Measurements from ENCODE around the gene CDYL. TPM values are rescaled to one million over a fixed set of nuclear protein-coding genes. Genes with fewer than 3 reads are reported as not detected.

Gene CDYL
- total and polyA plus RNA-seq, 12 donors = 4.1 to 39.9 (median 33.2) TPM

GRCh38 chr6:4781967-4782575, 5.9 kb downstream of the CDYL start:
- DNase-seq = no peak

GRCh38 chr6:4786996-4787395, 10.8 kb downstream of the CDYL start:
- Histone ChIP-seq H3K9me3 (peaks cover 0 to 4% (median 0%) of the 10 kb centered on the region in 11 donors), H3K4me1 (peaks cover 0 to 55% (median 26%) of the 10 kb centered on the region in 9 donors), H3K27me3 (no peaks in the 10 kb centered on the region), H3K4me3 (no peak overlapping the region), H3K27ac (no peak overlapping the region), H3K36me3 (no peaks in the 10 kb centered on the region)
- intact Hi-C loops (cut with DNase I) = no loop called here
- WGBS, 2 donors = 87 to 90% methylated on average over 7 of the region's 7 CpGs
- no peak for ATAC-seq
- DNase-seq = no peak
- TF ChIP-seq, protein P1, sequence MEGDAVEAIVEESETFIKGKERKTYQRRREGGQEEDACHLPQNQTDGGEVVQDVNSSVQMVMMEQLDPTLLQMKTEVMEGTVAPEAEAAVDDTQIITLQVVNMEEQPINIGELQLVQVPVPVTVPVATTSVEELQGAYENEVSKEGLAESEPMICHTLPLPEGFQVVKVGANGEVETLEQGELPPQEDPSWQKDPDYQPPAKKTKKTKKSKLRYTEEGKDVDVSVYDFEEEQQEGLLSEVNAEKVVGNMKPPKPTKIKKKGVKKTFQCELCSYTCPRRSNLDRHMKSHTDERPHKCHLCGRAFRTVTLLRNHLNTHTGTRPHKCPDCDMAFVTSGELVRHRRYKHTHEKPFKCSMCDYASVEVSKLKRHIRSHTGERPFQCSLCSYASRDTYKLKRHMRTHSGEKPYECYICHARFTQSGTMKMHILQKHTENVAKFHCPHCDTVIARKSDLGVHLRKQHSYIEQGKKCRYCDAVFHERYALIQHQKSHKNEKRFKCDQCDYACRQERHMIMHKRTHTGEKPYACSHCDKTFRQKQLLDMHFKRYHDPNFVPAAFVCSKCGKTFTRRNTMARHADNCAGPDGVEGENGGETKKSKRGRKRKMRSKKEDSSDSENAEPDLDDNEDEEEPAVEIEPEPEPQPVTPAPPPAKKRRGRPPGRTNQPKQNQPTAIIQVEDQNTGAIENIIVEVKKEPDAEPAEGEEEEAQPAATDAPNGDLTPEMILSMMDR (IDR thresholded peaks at IDR 0.05) = no peak

More at GRCh38 chr6:4781967-4782575, 5.9 kb downstream of the CDYL start:
- H3K9me3 ChIP-seq = peaks cover 0 to 13% (median 0%) of the 10 kb centered on the region in 11 donors
- intact Hi-C loops (cut with DNase I) = no loop called here
- H3K4me3 ChIP-seq = no peak overlapping the region
- no peaks in the 10 kb centered on the region for H3K27me3 ChIP-seq
- H3K4me1 ChIP-seq = peaks cover 0 to 54% (median 34%) of the 10 kb centered on the region in 9 donors
- 92 to 94% methylated on average over 9 of the region's 9 CpGs for WGBS, 2 donors
- TF ChIP-seq, protein P1 (IDR thresholded peaks at IDR 0.05) = no peak
- H3K36me3 ChIP-seq = no peaks in the 10 kb centered on the region
- H3K27ac ChIP-seq = no peak overlapping the region
- no peak for ATAC-seq

DNA sequence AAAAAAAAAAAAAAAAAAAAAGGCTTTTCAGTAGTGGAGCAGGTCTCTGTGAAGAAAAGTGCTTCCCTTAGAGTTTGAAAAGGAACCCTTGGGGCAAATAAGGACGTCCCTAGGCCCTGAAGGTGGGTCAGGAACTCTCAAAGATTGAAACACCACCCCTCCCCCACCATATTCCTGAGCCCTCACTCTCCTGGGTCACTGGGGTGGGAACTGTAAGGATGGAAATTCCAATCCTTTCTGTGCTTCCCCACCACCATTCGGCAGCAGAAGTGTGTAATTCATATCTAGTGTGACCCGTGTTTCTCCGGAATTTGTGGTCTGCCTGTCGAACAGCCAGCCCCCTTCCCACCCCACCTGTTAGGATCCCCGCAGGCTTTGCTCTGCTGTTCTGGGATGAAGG, 12.3 kb downstream of the CDYL start:
- H3K27ac ChIP-seq = no peak overlapping the region
- DNase-seq = no peak
- 72 to 76% methylated on average over 6 of the region's 6 CpGs for WGBS, 2 donors
- no peaks in the 10 kb centered on the region for H3K36me3 ChIP-seq
- no peaks in the 10 kb centered on the region for H3K27me3 ChIP-seq
- ATAC-seq = no peak
- intact Hi-C loops (cut with DNase I) = no loop called here
- H3K4me1 ChIP-seq = peaks cover 0 to 55% (median 20%) of the 10 kb centered on the region in 9 donors
- TF ChIP-seq, protein P1 (IDR thresholded peaks at IDR 0.05) = no peak
- no peak overlapping the region for H3K4me3 ChIP-seq
- H3K9me3 ChIP-seq = peaks cover 0 to 3% (median 0%) of the 10 kb centered on the region in 11 donors

DNA sequence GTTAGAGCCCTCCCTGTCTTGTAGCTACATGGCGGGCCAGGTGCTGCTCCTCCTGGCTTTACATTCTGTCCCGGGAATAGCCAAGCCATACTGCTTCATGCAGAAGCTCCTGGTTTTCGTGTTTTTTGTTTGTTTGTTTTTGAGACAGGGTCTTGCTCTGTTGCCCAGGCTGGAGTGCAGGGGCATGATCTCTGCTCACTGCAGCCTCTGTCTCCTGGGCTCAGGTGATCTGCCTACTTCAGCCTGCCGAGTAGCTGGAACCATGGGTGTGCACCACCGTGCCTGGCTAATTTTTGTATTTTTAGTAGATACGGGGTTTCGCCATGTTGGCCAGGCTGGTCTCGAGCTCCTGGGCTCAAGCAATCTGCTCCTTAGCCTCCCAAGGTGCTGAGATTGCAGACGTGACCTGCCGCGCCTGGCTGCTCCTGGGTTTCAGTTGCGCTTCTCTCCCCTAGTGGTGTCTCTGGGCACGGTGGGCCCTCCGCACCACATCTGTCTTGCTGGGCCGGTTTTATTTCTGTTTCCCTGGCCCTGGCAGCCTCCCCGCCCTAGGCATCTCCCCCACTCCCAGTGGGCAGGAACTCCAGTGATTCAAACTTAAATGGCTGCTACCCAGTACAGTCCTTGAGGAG, 12.9 kb downstream of the CDYL start:
- DNase-seq (no peak), ATAC-seq (no peak)
- TF ChIP-seq, protein P1 (IDR thresholded peaks at IDR 0.05) = no peak
- Histone ChIP-seq H3K27me3 (no peaks in the 10 kb centered on the region), H3K27ac (no peak overlapping the region), H3K4me3 (no peak overlapping the region), H3K36me3 (no peaks in the 10 kb centered on the region), H3K4me1 (peaks cover 0 to 60% (median 22%) of the 10 kb centered on the region in 9 donors), H3K9me3 (no peaks in the 10 kb centered on the region)
- intact Hi-C loops (cut with DNase I) = no loop called here
- WGBS, 2 donors = 85 to 89% methylated on average over 16 of the region's 16 CpGs

Data from heart right ventricle (tissue), 16 donors.